Measurements from ENCODE around the gene AKAP8. TPM values are rescaled to one million over a fixed set of nuclear protein-coding genes. Genes with fewer than 3 reads are reported as not detected.
"Not testable (repeated sequence)": the region's sequence is repeated elsewhere in the genome, so short reads cannot be mapped to it uniquely, and the experiment has no call there.

Gene AKAP8
- polyA plus RNA-seq, 1 donor (not counting 4 experiments of a cell fraction or from before 2014, with no cell fraction given) = 18.1 TPM

- Histone ChIP-seq H3K36me3 (ENCODE audit: control insufficient read depth in 2 of 2, extremely low read depth in 1 of 2, insufficient read depth in 2 of 2, low read length in 2 of 2) (peaks cover 39 to 43% of the 10 kb centered on the region in 2 experiments), H3K9me3 (ENCODE audit: control insufficient read depth, low read depth, low read length) (no peaks in the 10 kb centered on the region)
- no peak for FAIRE-seq
Observed at GRCh38 chr19:15397236-15397635, 17.6 kb upstream of the AKAP8 start.

GRCh38 chr19:15396436-15396835 is 16.8 kb upstream of the AKAP8 start:
- Histone ChIP-seq H3K27me3 (ENCODE audit: control insufficient read depth, extremely low read depth, insufficient read depth, low read length) (no peaks in the 10 kb centered on the region), H3K36me3 (ENCODE audit: control insufficient read depth in 2 of 2, extremely low read depth in 1 of 2, insufficient read depth in 2 of 2, low read length in 2 of 2) (peaks cover 40 to 42% of the 10 kb centered on the region in 2 experiments), H3K4me3 (ENCODE audit: control insufficient read depth in 2 of 3, extremely low read depth in 1 of 3, insufficient read depth in 2 of 3, low read depth in 1 of 3, low read length in 3 of 3) (no peak overlapping the region), H4K20me1 (ENCODE audit: control insufficient read depth, extremely low read depth, insufficient read depth, low read length) (no peaks in the 10 kb centered on the region), H3K9ac (ENCODE audit: control insufficient read depth, extremely low read depth, insufficient read depth, low read length) (no peak overlapping the region), H3K9me1 (ENCODE audit: control insufficient read depth, extremely low read depth, insufficient read depth, low read length) (no peaks in the 10 kb centered on the region), H3K9me3 (ENCODE audit: control insufficient read depth, low read depth, low read length) (no peaks in the 10 kb centered on the region), H3K4me2 (ENCODE audit: control insufficient read depth, extremely low read depth, insufficient read depth, low read depth, low read length) (no peak overlapping the region), H3K27ac (ENCODE audit: control insufficient read depth, insufficient read depth, low read length) (no peak overlapping the region), H2AFZ (ENCODE audit: control insufficient read depth, low read length) (no peak overlapping the region), H3K79me2 (ENCODE audit: control insufficient read depth, insufficient read depth, low read length) (peaks cover 16% of the 10 kb centered on the region), H3K4me1 (ENCODE audit: control insufficient read depth, extremely low read depth, insufficient read depth, low read length) (no peaks in the 10 kb centered on the region)
- DNase-seq (ENCODE audit: low read depth, low spot score) = no peak
- no peak for TF ChIP-seq EZH2 (IDR thresholded peaks at IDR 0.05; ENCODE audit: low read length)
- no peak for TF ChIP-seq CTCF (optimal IDR thresholded peaks at IDR 0.05 in 1 of 3, IDR thresholded peaks at IDR 0.05 in 1 of 3, conservative IDR thresholded peaks at IDR 0.05 in 1 of 3; ENCODE audit: extremely low read depth in 1 of 3, insufficient read depth in 2 of 3, low read length in 3 of 3)
- dilution Hi-C loops (cut with MboI; ENCODE audit: extremely low pct_ligation_motif_present, low sequenced_read_pairs) = no loop called here
- no peak for FAIRE-seq

More at GRCh38 chr19:15397236-15397635, 17.6 kb upstream of the AKAP8 start:
- Histone ChIP-seq H3K79me2 (ENCODE audit: control insufficient read depth, insufficient read depth, low read length) (peaks cover 20% of the 10 kb centered on the region), H3K9me1 (ENCODE audit: control insufficient read depth, extremely low read depth, insufficient read depth, low read length) (no peaks in the 10 kb centered on the region), H3K4me1 (ENCODE audit: control insufficient read depth, extremely low read depth, insufficient read depth, low read length) (no peaks in the 10 kb centered on the region), H2AFZ (ENCODE audit: control insufficient read depth, low read length) (no peak overlapping the region), H3K4me3 (ENCODE audit: control insufficient read depth in 2 of 3, extremely low read depth in 1 of 3, insufficient read depth in 2 of 3, low read depth in 1 of 3, low read length in 3 of 3) (no peak overlapping the region), H3K9ac (ENCODE audit: control insufficient read depth, extremely low read depth, insufficient read depth, low read length) (no peak overlapping the region), H3K27me3 (ENCODE audit: control insufficient read depth, extremely low read depth, insufficient read depth, low read length) (no peaks in the 10 kb centered on the region), H3K27ac (ENCODE audit: control insufficient read depth, insufficient read depth, low read length) (no peak overlapping the region), H3K4me2 (ENCODE audit: control insufficient read depth, extremely low read depth, insufficient read depth, low read depth, low read length) (no peak overlapping the region), H4K20me1 (ENCODE audit: control insufficient read depth, extremely low read depth, insufficient read depth, low read length) (no peaks in the 10 kb centered on the region)
- TF ChIP-seq EZH2 (IDR thresholded peaks at IDR 0.05; ENCODE audit: low read length) (no peak), CTCF (optimal IDR thresholded peaks at IDR 0.05 in 1 of 3, IDR thresholded peaks at IDR 0.05 in 1 of 3, conservative IDR thresholded peaks at IDR 0.05 in 1 of 3; ENCODE audit: extremely low read depth in 1 of 3, insufficient read depth in 2 of 3, low read length in 3 of 3) (no peak)
- dilution Hi-C loops (cut with MboI; ENCODE audit: extremely low pct_ligation_motif_present, low sequenced_read_pairs) = no loop called here
- DNase-seq (ENCODE audit: low read depth, low spot score) = no peak

- dilution Hi-C loops (cut with MboI; ENCODE audit: extremely low pct_ligation_motif_present, low sequenced_read_pairs); H3K4me1 ChIP-seq (ENCODE audit: control insufficient read depth, extremely low read depth, insufficient read depth, low read length); H4K20me1 ChIP-seq (ENCODE audit: control insufficient read depth, extremely low read depth, insufficient read depth, low read length); H3K9me1 ChIP-seq (ENCODE audit: control insufficient read depth, extremely low read depth, insufficient read depth, low read length); H3K9me3 ChIP-seq (ENCODE audit: control insufficient read depth, low read depth, low read length); H3K27me3 ChIP-seq (ENCODE audit: control insufficient read depth, extremely low read depth, insufficient read depth, low read length); H3K4me2 ChIP-seq (ENCODE audit: control insufficient read depth, extremely low read depth, insufficient read depth, low read depth, low read length); H2AFZ ChIP-seq (ENCODE audit: control insufficient read depth, low read length); DNase-seq (ENCODE audit: low read depth, low spot score); FAIRE-seq; H3K4me3 ChIP-seq (ENCODE audit: control insufficient read depth in 2 of 3, extremely low read depth in 1 of 3, insufficient read depth in 2 of 3, low read depth in 1 of 3, low read length in 3 of 3); H3K27ac ChIP-seq (ENCODE audit: control insufficient read depth, insufficient read depth, low read length); H3K9ac ChIP-seq (ENCODE audit: control insufficient read depth, extremely low read depth, insufficient read depth, low read length): not testable (repeated sequence)
- Histone ChIP-seq H3K79me2 (ENCODE audit: control insufficient read depth, insufficient read depth, low read length) (peaks cover 18% of the 10 kb centered on the region), H3K36me3 (ENCODE audit: control insufficient read depth in 2 of 2, extremely low read depth in 1 of 2, insufficient read depth in 2 of 2, low read length in 2 of 2) (peaks cover 30 to 38% of the 10 kb centered on the region in 2 experiments)
Observed at GRCh38 chr19:15395251-15395650, 15.7 kb upstream of the AKAP8 start.

All from keratinocyte (primary cell).